H9 (cell line): ENCODE measurements around the gene COL4A4. TPM values are rescaled to one million over a fixed set of nuclear protein-coding genes. Genes with fewer than 3 reads are reported as not detected.

Experiments
- DNase-seq: peaks from one replicate; pipeline ENCODE4 v3.0.0-alpha.2; 2017
- H2AFZ ChIP-seq: one replicate; pipeline ENCODE4 v1.6.1; 2013; ENCODE audit warnings: mild to moderate bottlenecking, low read length, control low read depth, moderate library complexity
- H2AK5ac ChIP-seq: 2 replicates; pipeline ENCODE4 v1.6.1; 2013; ENCODE audit warnings: low read length, control low read depth, mixed read lengths; ENCODE audit not compliant: insufficient read length
- H2BK120ac ChIP-seq: one replicate; pipeline ENCODE4 v1.6.1; 2013; ENCODE audit warnings: low read depth, mild to moderate bottlenecking, low read length, control low read depth, inconsistent platforms; ENCODE audit not compliant: poor library complexity, severe bottlenecking
- H2BK12ac ChIP-seq: 2 replicates; pipeline ENCODE4 v1.6.1; 2013; ENCODE audit warnings: low read length, control low read depth, mixed read lengths, low read depth; ENCODE audit not compliant: insufficient read length
- H2BK15ac ChIP-seq: 2 replicates; pipeline ENCODE4 v1.6.1; 2013; ENCODE audit warnings: low read depth, low read length, control low read depth
- H2BK20ac ChIP-seq: one replicate; pipeline ENCODE4 v1.6.1; 2013; ENCODE audit warnings: low read depth, mild to moderate bottlenecking, low read length, control low read depth, inconsistent platforms; ENCODE audit not compliant: poor library complexity, severe bottlenecking
- H2BK5ac ChIP-seq: 2 replicates; pipeline ENCODE4 v1.6.1; 2013; ENCODE audit warnings: low read length, control low read depth, mixed read lengths; ENCODE audit not compliant: insufficient read length
- H3K14ac ChIP-seq: 2 replicates; pipeline ENCODE4 v1.6.1; 2013; ENCODE audit warnings: low read length, control low read depth; ENCODE audit not compliant: insufficient read depth
- H3K18ac ChIP-seq: 2 replicates; pipeline ENCODE4 v1.6.1; 2013; ENCODE audit warnings: low read depth, mild to moderate bottlenecking, mixed read lengths, low read length, control low read depth; ENCODE audit not compliant: insufficient read length
- H3K23ac ChIP-seq: 2 replicates; pipeline ENCODE4 v1.6.1; 2013; ENCODE audit warnings: low read length, control low read depth, mixed read lengths, low read depth; ENCODE audit not compliant: insufficient read length
- H3K23me2 ChIP-seq: 2 replicates; pipeline ENCODE4 v1.6.1; 2013; ENCODE audit warnings: low read depth, mild to moderate bottlenecking, mixed read lengths, low read length, control low read depth; ENCODE audit not compliant: insufficient read length, poor library complexity, severe bottlenecking
- H3K27ac ChIP-seq: 2 replicates; pipeline ENCODE4 v1.5.1; 2013; ENCODE audit warnings: low read length, control low read depth, mixed read lengths, low read depth; ENCODE audit not compliant: insufficient read length
- H3K27me3 ChIP-seq: 2 replicates; pipeline ENCODE4 v1.6.1; 2013; ENCODE audit warnings: low read length, control low read depth, inconsistent platforms; ENCODE audit not compliant: insufficient read depth
- H3K4ac ChIP-seq: 2 replicates; pipeline ENCODE4 v1.6.1; 2013; ENCODE audit warnings: low read depth, mild to moderate bottlenecking, control low read depth, inconsistent platforms, low read length, moderate library complexity
- H3K4me1 ChIP-seq: 2 replicates; pipeline ENCODE4 v1.6.1; 2013; ENCODE audit warnings: low read length, control low read depth, inconsistent platforms; ENCODE audit not compliant: insufficient read depth
- H3K4me2 ChIP-seq: 2 replicates; pipeline ENCODE4 v1.6.1; 2013; ENCODE audit warnings: low read length, control low read depth, mixed read lengths; ENCODE audit not compliant: insufficient read length, insufficient read depth
- H3K56ac ChIP-seq: 2 replicates; pipeline ENCODE4 v1.6.1; 2013; ENCODE audit warnings: low read depth, mild to moderate bottlenecking, mixed read lengths, low read length, control low read depth; ENCODE audit not compliant: insufficient read length
- H3K79me1 ChIP-seq: 2 replicates; pipeline ENCODE4 v1.6.1; 2013; ENCODE audit warnings: low read depth, mild to moderate bottlenecking, moderate library complexity, low read length, control low read depth, inconsistent platforms; ENCODE audit not compliant: insufficient read depth, poor library complexity, severe bottlenecking
- H3K79me2 ChIP-seq: 2 replicates; pipeline ENCODE4 v1.6.1; 2013; ENCODE audit warnings: low read length, control low read depth, inconsistent platforms; ENCODE audit not compliant: insufficient read depth
- H3K9ac ChIP-seq: 2 replicates; pipeline ENCODE4 v1.6.1; 2013; ENCODE audit warnings: low read length, control low read depth, mixed read lengths; ENCODE audit not compliant: insufficient read length; ENCODE audit errors: extremely low read depth
- H3K9me3 ChIP-seq: one replicate; pipeline ENCODE4 v1.6.1; 2013; ENCODE audit warnings: low read depth, low read length, inconsistent platforms; ENCODE audit not compliant: control insufficient read depth
- H3T11ph ChIP-seq: one replicate; pipeline ENCODE4 v1.6.1; 2013; ENCODE audit warnings: mild to moderate bottlenecking, low read length, control low read depth, inconsistent platforms
- H4K20me1 ChIP-seq: one replicate; pipeline ENCODE4 v1.6.1; 2013; ENCODE audit not compliant: control insufficient read depth, insufficient read length, insufficient read depth
- H4K5ac ChIP-seq: 2 replicates; pipeline ENCODE4 v1.6.1; 2013; ENCODE audit warnings: low read depth, mild to moderate bottlenecking, mixed read lengths, low read length, control low read depth; ENCODE audit not compliant: insufficient read length
- H4K8ac ChIP-seq: replicated peaks from 2 replicates; pipeline ENCODE4 v1.6.1; 2013; ENCODE audit warnings: low read length, control low read depth, mixed read lengths, low read depth; ENCODE audit not compliant: insufficient read length
- H4K91ac ChIP-seq: 2 replicates; pipeline ENCODE4 v1.6.1; 2013; ENCODE audit warnings: low read depth, mild to moderate bottlenecking, moderate library complexity, mixed read lengths, low read length, control low read depth; ENCODE audit not compliant: insufficient read length
- H3K27ac Mint-ChIP-seq, 3 experiments: 2 replicates in 2 of 3; 3 replicates in 1 of 3; pipeline ENCODE4 v1.8.0; 2020 to 2021; ENCODE audit warnings: mixed read lengths in 3 of 3, mild to moderate bottlenecking in 1 of 3, moderate library complexity in 1 of 3
- H3K27me3 Mint-ChIP-seq: 2 replicates; pipeline ENCODE4 v1.8.0; 2021; ENCODE audit warnings: low read depth, mild to moderate bottlenecking, moderate library complexity, mixed read lengths
- H3K36me3 Mint-ChIP-seq, 3 experiments: 2 replicates in 2 of 3; 3 replicates in 1 of 3; pipeline ENCODE4 v1.8.0; 2020 to 2021; ENCODE audit warnings: low read depth in 3 of 3, mixed read lengths in 3 of 3; ENCODE audit not compliant: insufficient read depth in 1 of 3
- H3K4me1 Mint-ChIP-seq, 2 experiments: 2 replicates each; pipeline ENCODE4 v1.8.0; 2020; ENCODE audit warnings: mixed read lengths in 2 of 2
- H3K4me3 Mint-ChIP-seq, 2 experiments: 2 replicates in 1 of 2; 3 replicates in 1 of 2; pipeline ENCODE4 v1.8.0; 2020 to 2021; ENCODE audit warnings: mild to moderate bottlenecking in 2 of 2, mixed read lengths in 2 of 2, moderate library complexity in 1 of 2
- H3K9me3 Mint-ChIP-seq, 2 experiments: 2 replicates in 1 of 2; 3 replicates in 1 of 2; pipeline ENCODE4 v1.8.0; 2020; ENCODE audit warnings: mild to moderate bottlenecking in 2 of 2, mixed read lengths in 2 of 2, moderate library complexity in 1 of 2
- WGBS: extraction: QIAGEN DNeasy Blood & Tissue Kit; methylation state at CpG from one replicate; pipeline ENCODE4 v1.1.7; 2013; ENCODE audit warnings: missing lambda C conversion rate, low lambda C conversion rate, mixed read lengths; ENCODE audit not compliant: insufficient read length; ENCODE audit errors: extremely low coverage; 5-methylcytosine and 5-hydroxymethylcytosine counted together
- total RNA-seq: library from RNA; stranded (reverse); gene quantifications from 2 replicates; pipeline ENCODE4 v1.2.1, GENCODE V29; 2021
- TF ChIP-seq, protein P1 (sequence below): fragments of 200-600 bp; sonication (generic); conservative IDR thresholded peaks from 3 replicates; pipeline ENCODE4 v1.8.0; 2021; ENCODE audit warnings: antibody characterized with exemption, mild to moderate bottlenecking

Gene COL4A4
- total RNA-seq, 1 experiment from 2014 or later: 0.92 TPM

DNA sequence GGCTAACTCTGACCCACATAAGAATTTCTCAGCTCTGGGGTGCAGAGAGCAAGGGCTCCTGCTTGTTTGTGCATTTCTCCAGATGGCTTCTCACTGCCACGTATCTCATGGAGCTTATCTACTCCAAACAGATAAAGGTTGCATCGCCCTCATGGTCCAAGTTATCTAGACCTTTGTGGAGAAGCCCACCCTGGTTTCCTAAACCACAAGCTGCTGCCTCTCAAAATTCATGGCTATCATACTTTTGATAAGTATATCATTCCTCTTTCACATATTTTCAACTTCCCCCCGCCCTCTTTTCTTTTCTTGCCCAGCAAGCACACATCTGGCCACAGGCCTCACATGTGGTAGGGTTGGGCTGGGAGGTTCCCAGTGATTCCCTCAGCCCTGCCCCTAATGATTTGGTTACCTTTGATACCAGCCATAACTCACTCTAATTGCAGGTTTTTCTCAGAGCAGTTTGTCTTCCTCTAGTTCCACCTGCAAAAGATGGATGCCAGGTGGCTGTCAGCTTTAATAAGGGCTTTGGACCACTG lies 182.1 kb downstream of the COL4A4 start:
- Mint-ChIP-seq H3K4me1 (peaks cover 29 to 30% of the 10 kb centered on the region in 2 experiments), H3K4me3 (no peak overlapping the region), H3K36me3 (no peaks in the 10 kb centered on the region), H3K9me3 (no peaks in the 10 kb centered on the region), H3K27ac (no peak overlapping the region), H3K27me3 (no peaks in the 10 kb centered on the region)
- no peak overlapping the region for H2AK5ac ChIP-seq
- no peaks in the 10 kb centered on the region for H3K9me3 ChIP-seq
- no peak overlapping the region for H2BK5ac ChIP-seq
- H2BK20ac ChIP-seq: no peak overlapping the region
- no peak overlapping the region for H3K4me2 ChIP-seq
- H3K4ac ChIP-seq: no peak overlapping the region
- no peak overlapping the region for H2BK120ac ChIP-seq
- DNase-seq: no peak
- H2BK12ac ChIP-seq: no peak overlapping the region
- no peak overlapping the region for H4K8ac ChIP-seq
- H2AFZ ChIP-seq: no peak overlapping the region
- no peak overlapping the region for H3K23ac ChIP-seq
- H3K18ac ChIP-seq: no peak overlapping the region
- H2BK15ac ChIP-seq: no peak overlapping the region
- H3K79me2 ChIP-seq: no peaks in the 10 kb centered on the region
- TF ChIP-seq, protein P1, sequence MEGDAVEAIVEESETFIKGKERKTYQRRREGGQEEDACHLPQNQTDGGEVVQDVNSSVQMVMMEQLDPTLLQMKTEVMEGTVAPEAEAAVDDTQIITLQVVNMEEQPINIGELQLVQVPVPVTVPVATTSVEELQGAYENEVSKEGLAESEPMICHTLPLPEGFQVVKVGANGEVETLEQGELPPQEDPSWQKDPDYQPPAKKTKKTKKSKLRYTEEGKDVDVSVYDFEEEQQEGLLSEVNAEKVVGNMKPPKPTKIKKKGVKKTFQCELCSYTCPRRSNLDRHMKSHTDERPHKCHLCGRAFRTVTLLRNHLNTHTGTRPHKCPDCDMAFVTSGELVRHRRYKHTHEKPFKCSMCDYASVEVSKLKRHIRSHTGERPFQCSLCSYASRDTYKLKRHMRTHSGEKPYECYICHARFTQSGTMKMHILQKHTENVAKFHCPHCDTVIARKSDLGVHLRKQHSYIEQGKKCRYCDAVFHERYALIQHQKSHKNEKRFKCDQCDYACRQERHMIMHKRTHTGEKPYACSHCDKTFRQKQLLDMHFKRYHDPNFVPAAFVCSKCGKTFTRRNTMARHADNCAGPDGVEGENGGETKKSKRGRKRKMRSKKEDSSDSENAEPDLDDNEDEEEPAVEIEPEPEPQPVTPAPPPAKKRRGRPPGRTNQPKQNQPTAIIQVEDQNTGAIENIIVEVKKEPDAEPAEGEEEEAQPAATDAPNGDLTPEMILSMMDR: no peak
- no peaks in the 10 kb centered on the region for H3K79me1 ChIP-seq
- H3K14ac ChIP-seq: no peak overlapping the region
- no peaks in the 10 kb centered on the region for H3K23me2 ChIP-seq
- no peak overlapping the region for H3K27ac ChIP-seq
- peaks cover 4% of the 10 kb centered on the region; the same call in 1 of the 2 replicates for H3K4me1 ChIP-seq
- no peak overlapping the region for H3K56ac ChIP-seq
- no peaks in the 10 kb centered on the region for H3K27me3 ChIP-seq
- H4K91ac ChIP-seq: no peak overlapping the region
- H3K9ac ChIP-seq: no peak overlapping the region
- H4K5ac ChIP-seq: no peak overlapping the region
- H3T11ph ChIP-seq: no peak overlapping the region
- H4K20me1 ChIP-seq: no peaks in the 10 kb centered on the region
- WGBS: no CpG with 5 or more reads among the region's 3 CpGs
